22Rv1 (cell line): ENCODE data around the gene LRRTM4.

Source experiments
- H3K27ac ChIP-seq: fragments of 450-650 bp; 2 replicates; pipeline ENCODE4 v1.5.1; 2017
- ZFX ChIP-seq: fragments of 450-650 bp; IDR thresholded peaks from 2 replicates; pipeline ENCODE4 v1.6.1; 2017; ENCODE audit warnings: antibody characterized with exemption, borderline replicate concordance
- TF ChIP-seq, protein P1 (sequence below): fragments of 450-650 bp; IDR thresholded peaks from 2 replicates; pipeline ENCODE4 v1.5.1; 2017; ENCODE audit warnings: mild to moderate bottlenecking

LRRTM4 gene

DNA sequence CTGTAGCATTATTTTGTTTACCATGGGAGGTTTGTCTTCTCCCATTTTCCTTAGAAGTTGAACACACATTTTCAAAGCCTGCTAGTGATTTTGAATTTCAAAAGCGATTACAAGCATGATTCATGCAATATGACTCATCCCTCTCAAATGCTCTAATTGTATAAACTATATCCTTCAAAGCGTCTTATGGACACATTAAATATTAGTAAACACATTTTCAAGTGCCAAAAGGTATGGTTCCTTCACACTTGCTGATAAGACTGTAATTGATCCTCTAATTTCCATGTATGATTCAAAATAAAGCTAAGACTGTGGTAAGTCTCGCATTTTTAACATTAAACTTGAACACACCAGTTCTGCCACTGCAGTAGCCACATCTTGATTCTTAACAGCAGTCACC lies 512.9 kb downstream of the LRRTM4 start:
- no peak overlapping the region for H3K27ac ChIP-seq
- TF ChIP-seq, protein P1, sequence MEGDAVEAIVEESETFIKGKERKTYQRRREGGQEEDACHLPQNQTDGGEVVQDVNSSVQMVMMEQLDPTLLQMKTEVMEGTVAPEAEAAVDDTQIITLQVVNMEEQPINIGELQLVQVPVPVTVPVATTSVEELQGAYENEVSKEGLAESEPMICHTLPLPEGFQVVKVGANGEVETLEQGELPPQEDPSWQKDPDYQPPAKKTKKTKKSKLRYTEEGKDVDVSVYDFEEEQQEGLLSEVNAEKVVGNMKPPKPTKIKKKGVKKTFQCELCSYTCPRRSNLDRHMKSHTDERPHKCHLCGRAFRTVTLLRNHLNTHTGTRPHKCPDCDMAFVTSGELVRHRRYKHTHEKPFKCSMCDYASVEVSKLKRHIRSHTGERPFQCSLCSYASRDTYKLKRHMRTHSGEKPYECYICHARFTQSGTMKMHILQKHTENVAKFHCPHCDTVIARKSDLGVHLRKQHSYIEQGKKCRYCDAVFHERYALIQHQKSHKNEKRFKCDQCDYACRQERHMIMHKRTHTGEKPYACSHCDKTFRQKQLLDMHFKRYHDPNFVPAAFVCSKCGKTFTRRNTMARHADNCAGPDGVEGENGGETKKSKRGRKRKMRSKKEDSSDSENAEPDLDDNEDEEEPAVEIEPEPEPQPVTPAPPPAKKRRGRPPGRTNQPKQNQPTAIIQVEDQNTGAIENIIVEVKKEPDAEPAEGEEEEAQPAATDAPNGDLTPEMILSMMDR, result no peak
- no peak for TF ChIP-seq ZFX

DNA sequence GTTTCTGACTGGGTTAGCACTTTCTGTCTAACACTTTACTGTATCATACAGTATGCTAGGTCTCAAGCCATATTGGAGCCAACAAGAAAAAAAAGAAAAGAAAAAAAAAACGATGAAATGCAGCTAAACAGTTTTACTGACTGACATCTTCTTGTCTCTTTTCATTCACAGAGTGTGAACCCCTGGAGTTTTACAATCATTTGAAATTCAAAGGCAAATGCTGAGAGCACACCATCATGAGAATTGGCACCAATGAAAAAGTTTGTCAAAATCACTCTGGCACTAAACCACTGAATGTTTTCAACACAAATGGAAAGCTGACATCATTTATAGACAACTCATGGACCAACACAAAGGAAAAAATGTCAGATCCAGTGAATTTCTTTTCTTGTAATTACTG lies 513.3 kb downstream of the LRRTM4 start:
- no peak overlapping the region for H3K27ac ChIP-seq
- no peak for TF ChIP-seq ZFX
- TF ChIP-seq, protein P1, result no peak

DNA sequence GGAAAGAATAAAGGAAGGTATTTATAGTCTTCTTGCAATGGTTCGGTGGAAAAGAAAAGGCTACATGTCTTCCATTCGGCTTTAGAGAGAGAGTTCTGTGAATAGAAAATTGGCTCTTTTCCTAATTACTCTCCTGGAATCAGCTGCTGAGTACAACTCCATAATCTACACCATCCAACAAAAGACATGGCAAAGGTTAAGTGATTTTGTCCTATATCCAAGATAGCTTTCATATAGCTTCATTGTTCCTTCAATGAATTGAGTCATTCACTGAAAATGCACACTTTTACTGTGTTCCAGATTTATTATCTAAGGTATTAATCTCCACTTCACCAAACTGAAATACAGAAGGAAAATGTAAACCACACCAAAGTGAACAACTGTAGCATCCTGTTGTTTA lies 514.5 kb downstream of the LRRTM4 start:
- no peak for TF ChIP-seq ZFX
- TF ChIP-seq, protein P1, result no peak
- no peak overlapping the region for H3K27ac ChIP-seq

DNA sequence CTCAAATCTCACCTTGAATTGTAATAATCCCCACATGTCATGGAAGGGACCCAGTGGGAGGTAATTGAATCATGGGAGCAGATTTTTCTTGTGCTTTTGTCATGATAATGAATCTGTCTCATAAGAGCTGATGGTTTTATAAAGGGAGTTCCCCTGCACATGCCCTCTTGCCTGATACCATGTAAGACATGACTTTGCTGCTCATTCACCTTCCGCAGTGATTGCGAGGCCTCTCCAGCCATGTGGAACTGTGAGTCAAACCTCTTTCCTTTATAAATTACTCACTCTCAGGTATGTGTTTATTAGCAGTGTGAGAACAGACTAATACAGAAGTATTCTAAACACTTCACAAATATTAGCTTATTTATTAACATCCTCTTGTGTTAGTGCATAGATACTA lies 516.7 kb downstream of the LRRTM4 start:
- TF ChIP-seq, protein P1, result no peak
- no peak for TF ChIP-seq ZFX
- no peak overlapping the region for H3K27ac ChIP-seq

DNA sequence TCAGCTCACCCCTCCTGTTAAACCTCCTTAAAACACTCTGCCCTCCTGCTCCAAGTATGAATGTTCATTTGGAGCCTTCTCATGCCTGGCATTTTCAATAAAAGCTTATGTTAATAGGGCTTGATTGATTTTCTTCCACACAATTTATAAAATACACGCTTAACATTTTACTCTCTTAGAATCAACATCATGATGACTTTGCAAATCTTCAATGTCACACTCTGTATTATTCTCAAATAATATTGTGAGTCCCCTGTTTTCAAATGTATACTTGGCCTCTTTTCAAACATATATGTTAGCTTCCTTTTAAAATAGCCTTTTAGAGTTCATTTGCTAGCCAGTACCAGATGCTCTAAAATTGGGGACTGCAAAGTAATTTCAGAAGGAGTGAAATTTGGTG lies 520.3 kb downstream of the LRRTM4 start:
- TF ChIP-seq ZFX, result no peak
- TF ChIP-seq, protein P1, result no peak
- no peak overlapping the region for H3K27ac ChIP-seq

DNA sequence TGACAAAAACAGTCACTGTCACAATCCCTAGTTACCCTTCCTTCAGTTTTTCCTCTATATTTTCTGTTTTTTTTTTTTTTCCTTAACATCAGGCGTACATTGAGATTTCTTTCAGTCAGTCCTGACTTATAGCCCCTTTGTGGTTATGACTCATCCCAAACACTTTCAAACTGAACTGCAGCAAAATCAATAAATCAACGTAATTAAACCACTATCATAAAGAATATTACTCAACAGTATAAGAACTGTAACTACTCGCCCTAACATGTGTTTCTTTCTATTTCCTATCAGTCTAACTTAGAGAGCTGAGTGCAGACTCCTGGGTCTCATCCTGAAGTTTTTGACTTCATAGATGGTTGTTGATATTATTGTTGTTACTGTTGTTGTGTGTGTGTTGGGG lies 523.5 kb downstream of the LRRTM4 start:
- H3K27ac ChIP-seq, result no peak overlapping the region
- no peak for TF ChIP-seq ZFX
- TF ChIP-seq, protein P1, result no peak

DNA sequence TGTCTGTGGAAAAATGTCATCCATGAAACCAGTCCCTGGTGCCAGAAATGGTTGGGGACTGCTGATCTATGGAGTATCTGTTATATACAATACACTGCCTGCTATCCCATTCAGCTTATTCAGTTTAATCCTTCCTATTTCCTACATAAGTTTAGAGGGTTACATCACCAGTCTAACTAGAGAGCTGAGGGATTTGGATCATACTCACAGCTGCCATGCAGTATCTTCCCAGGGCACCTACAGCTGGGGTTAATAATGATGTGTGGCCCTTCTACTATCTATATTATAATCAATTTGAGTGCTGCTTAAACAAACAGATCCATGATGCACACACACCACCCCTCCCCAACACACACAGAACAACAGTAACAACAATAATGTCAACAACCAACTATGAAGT lies 524.0 kb downstream of the LRRTM4 start:
- no peak overlapping the region for H3K27ac ChIP-seq
- TF ChIP-seq ZFX, result no peak
- TF ChIP-seq, protein P1, result no peak
